Cardiac fibroblast (primary cell): ENCODE results near the gene SH3BP1.
A peak's percentile ranks its signal among the peaks of the same experiment; 100 is the strongest.

ENCODE experiments used
- DNase-seq, 2 donors: peaks; one replicate each; pipeline versions ENCODE4 v3.0.0 to v3.0.0-alpha.2; 2010; ENCODE audit warnings: low read depth in 2 of 2
- H3K4me3 ChIP-seq, 2 donors: replicated peaks in 1 of 2; 1 replicate in 1 of 2; 2 replicates in 1 of 2; pipeline ENCODE4 v1.5.1; 2011; ENCODE audit warnings: low read depth in 2 of 2, low read length in 2 of 2, mild to moderate bottlenecking in 2 of 2, moderate library complexity in 1 of 2
- CTCF ChIP-seq: IDR thresholded peaks from one replicate; pipeline ENCODE4 v1.5.1; 2011; ENCODE audit warnings: low read depth, mild to moderate bottlenecking, low read length, inconsistent platforms

Gene SH3BP1

GRCh38 chr22:37626144-37626543, 13.3 kb upstream of the SH3BP1 start:
- TF ChIP-seq CTCF = no peak
- H3K4me3 ChIP-seq = no peak overlapping the region
- peak; percentile 54 to 79 for DNase-seq

GRCh38 chr22:37626556-37627075, 12.9 kb upstream of the SH3BP1 start:
- no peak for TF ChIP-seq CTCF
- no peak overlapping the region for H3K4me3 ChIP-seq
- no peak for DNase-seq

GRCh38 chr22:37627121-37627520, 12.3 kb upstream of the SH3BP1 start:
- DNase-seq = no peak
- no peak overlapping the region for H3K4me3 ChIP-seq
- TF ChIP-seq CTCF = no peak

- no peak for TF ChIP-seq CTCF
- no peak for DNase-seq
- H3K4me3 ChIP-seq = no peak overlapping the region
Measured at GRCh38 chr22:37627545-37627944, 11.9 kb upstream of the SH3BP1 start.

- no peak overlapping the region for H3K4me3 ChIP-seq
- TF ChIP-seq CTCF = no peak
- DNase-seq = no peak
Measured at GRCh38 chr22:37628830-37629229, 10.6 kb upstream of the SH3BP1 start.

- DNase-seq = no peak
- H3K4me3 ChIP-seq = no peak overlapping the region
- no peak for TF ChIP-seq CTCF
Measured at GRCh38 chr22:37629928-37630327, 9.5 kb upstream of the SH3BP1 start.

GRCh38 chr22:37630839-37631435, 8.5 kb upstream of the SH3BP1 start:
- H3K4me3 ChIP-seq = no peak overlapping the region
- peak in 1 of 2 donors; percentile 49 for DNase-seq
- TF ChIP-seq CTCF = no peak
